ENCODE data around the gene NFKBIL1. TPM values are rescaled to one million over a fixed set of nuclear protein-coding genes. Genes with fewer than 3 reads are reported as not detected.

NFKBIL1 gene
- total and polyA plus RNA-seq, 9 of the 15 experiments (the other 6 are each of a cell fraction or from before 2014, with no cell fraction given), result 0.49 to 33.1 (median 7.6) TPM

- peak in 2 of 3 experiments; percentile 48 to 76 for TF ChIP-seq YY1 (IDR thresholded peaks at IDR 0.05; ENCODE audit: borderline replicate concordance in 1 of 3, control insufficient read depth in 1 of 3, extremely low read depth in 1 of 3, insufficient read depth in 3 of 3, insufficient read length in 1 of 3, insufficient replicate concordance in 2 of 3, low read depth in 1 of 3, low read length in 2 of 3)
- no peak; the same call in 1 of the 2 replicates for TF ChIP-seq SNIP1 (IDR thresholded peaks at IDR 0.05; ENCODE audit: low read depth)
- TF ChIP-seq HNRNPH1 (optimal IDR thresholded peaks at IDR 0.05; ENCODE audit: low read depth, low read length), result no peak
- TF ChIP-seq STAG1 (CRISPR knock-in tag; IDR thresholded peaks at IDR 0.05; ENCODE audit: borderline replicate concordance), result no peak
- no peak for TF ChIP-seq TEAD2 (tag; IDR thresholded peaks at IDR 0.05)
- TF ChIP-seq E2F1 (CRISPR knock-in tag; IDR thresholded peaks at IDR 0.05), result peak; percentile 70; the same call in 1 of the 2 replicates
- no peak for TF ChIP-seq ZNF324 (CRISPR knock-in tag; IDR thresholded peaks at IDR 0.05)
- TF ChIP-seq FOXP4 (CRISPR knock-in tag; IDR thresholded peaks at IDR 0.05; ENCODE audit: borderline replicate concordance), result no peak
- peak; percentile 94 for TF ChIP-seq RBFOX2 (IDR thresholded peaks at IDR 0.05; ENCODE audit: low read depth, low read length)
- TF ChIP-seq FOXM1 (IDR thresholded peaks at IDR 0.05; ENCODE audit: low read depth), result no peak
- TF ChIP-seq FOXM1 (CRISPR knock-in tag; IDR thresholded peaks at IDR 0.05; ENCODE audit: low read depth), result 0 out of 2 replicates have a peak, but pooled peaks have one; percentile 62
- no peak for TF ChIP-seq DPF2 (IDR thresholded peaks at IDR 0.05)
- peak; percentile 55; the same call in 1 of the 2 replicates for TF ChIP-seq ETV5 (CRISPR knock-in tag; IDR thresholded peaks at IDR 0.05; ENCODE audit: low read depth)
- TF ChIP-seq KAT7 (CRISPR knock-in tag; IDR thresholded peaks at IDR 0.05; ENCODE audit: borderline replicate concordance), result peak; percentile 87
- TF ChIP-seq ZNF589 (CRISPR knock-in tag; IDR thresholded peaks at IDR 0.05; ENCODE audit: low read depth), result 0 out of 2 replicates have a peak, but pooled peaks have one; percentile 54
- TF ChIP-seq EHMT2 (IDR thresholded peaks at IDR 0.05), result no peak
- TF ChIP-seq MCM2 (IDR thresholded peaks at IDR 0.05; ENCODE audit: low read depth), result no peak
- no peak for TF ChIP-seq MEIS2 (IDR thresholded peaks at IDR 0.05; ENCODE audit: partially characterized antibody)
- TF ChIP-seq NRF1 (conservative IDR thresholded peaks at IDR 0.05 in 1 of 2, IDR thresholded peaks at IDR 0.05 in 1 of 2), result peak; percentile 81 to 85
- no peak for TF ChIP-seq NFRKB (IDR thresholded peaks at IDR 0.05; ENCODE audit: low read depth)
- TF ChIP-seq MEF2D (tag; conservative IDR thresholded peaks at IDR 0.05; ENCODE audit: low read depth), result no peak
- no peak for TF ChIP-seq MCM3 (IDR thresholded peaks at IDR 0.05)
- TF ChIP-seq MAFG (tag; conservative IDR thresholded peaks at IDR 0.05), result no peak
- no peak for TF ChIP-seq ZNF75A (CRISPR knock-in tag; IDR thresholded peaks at IDR 0.05)
- no peak for TF ChIP-seq XRCC3 (IDR thresholded peaks at IDR 0.05)
- no peak for TF ChIP-seq ZEB2 (IDR thresholded peaks at IDR 0.05)
- TF ChIP-seq ZNF3 (CRISPR knock-in tag; IDR thresholded peaks at IDR 0.05), result no peak
- no peak for TF ChIP-seq ZFP36 (IDR thresholded peaks at IDR 0.05; ENCODE audit: low read depth, low read length, partially characterized antibody)
- no peak for TF ChIP-seq MYNN (IDR thresholded peaks at IDR 0.05)
- no peak for TF ChIP-seq MYNN (CRISPR knock-in tag; IDR thresholded peaks at IDR 0.05)
These were observed 33.5 kb downstream of the NFKBIL1 start (continued) for GRCh38 chr6:31580807-31581433.
